GM19023 (cell line): ENCODE data around the gene CPEB3.
"Not testable (repeated sequence)": the region's sequence is repeated elsewhere in the genome, so short reads cannot be mapped to it uniquely, and the experiment has no call there.

ENCODE experiments used
- ATAC-seq: cut with Tn5 transposase; IDR thresholded peaks from one replicate; pipeline ENCODE4 v1.9.1; 2021; ENCODE audit warnings: mild to moderate bottlenecking, moderate library complexity; ENCODE audit not compliant: unreplicated experiment

Gene CPEB3

DNA sequence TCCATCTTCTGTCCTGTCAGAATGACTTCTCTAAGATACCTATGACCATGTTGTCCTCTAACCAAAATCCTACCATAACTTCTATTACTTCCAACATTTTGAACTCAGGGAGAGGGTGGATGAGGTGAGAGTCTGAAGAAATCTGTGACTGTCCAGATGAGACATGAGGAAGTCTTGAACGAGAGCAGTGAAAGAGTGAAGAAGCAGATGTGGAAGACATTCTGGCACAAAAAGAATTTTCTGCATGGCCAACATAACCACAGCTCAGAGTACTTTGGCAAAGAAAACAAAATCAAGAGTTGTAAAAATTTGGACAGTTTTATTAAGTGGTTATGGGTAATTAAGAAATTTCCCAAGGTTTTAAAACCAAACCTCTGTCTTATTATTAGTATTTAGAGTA lies 141.6 kb downstream of the CPEB3 start:
- ATAC-seq = no peak

DNA sequence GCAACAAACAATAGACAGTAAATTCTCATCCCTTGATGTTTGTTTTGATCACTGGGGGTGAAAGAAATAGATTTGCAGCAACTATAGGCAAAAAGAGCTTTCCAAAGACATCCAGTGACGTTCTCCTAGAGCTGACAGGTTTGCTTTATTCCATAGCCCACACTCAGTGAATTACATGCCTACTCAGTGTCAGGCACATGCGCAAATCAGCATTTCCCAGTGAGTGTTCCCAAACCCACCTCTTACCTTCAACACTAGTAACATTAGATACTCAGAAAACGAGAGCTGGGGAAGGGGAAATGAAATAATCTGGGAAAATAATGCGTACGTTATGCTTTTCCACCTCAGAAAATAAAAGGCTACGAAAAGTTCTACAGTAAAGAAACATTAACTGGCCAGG lies 144.1 kb downstream of the CPEB3 start:
- no peak for ATAC-seq

DNA sequence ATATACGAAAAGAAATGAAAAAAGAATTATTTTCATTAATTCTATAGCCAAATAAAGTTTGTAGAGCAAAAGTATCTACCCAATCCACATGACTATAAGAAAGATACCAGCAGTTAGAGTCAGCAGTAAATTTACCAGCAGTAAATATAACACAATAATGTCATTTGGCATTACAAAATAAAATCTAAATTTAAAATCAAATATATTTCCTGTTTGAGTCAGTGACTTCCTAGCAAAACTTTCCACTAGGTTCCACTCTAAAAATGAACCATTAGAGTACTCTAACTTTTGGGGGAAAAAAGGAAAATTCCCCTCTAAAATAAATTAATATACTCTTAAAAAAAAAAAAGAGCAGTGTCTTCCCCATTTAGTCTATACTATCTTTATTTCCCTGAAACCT lies 144.8 kb downstream of the CPEB3 start:
- no peak for ATAC-seq

DNA sequence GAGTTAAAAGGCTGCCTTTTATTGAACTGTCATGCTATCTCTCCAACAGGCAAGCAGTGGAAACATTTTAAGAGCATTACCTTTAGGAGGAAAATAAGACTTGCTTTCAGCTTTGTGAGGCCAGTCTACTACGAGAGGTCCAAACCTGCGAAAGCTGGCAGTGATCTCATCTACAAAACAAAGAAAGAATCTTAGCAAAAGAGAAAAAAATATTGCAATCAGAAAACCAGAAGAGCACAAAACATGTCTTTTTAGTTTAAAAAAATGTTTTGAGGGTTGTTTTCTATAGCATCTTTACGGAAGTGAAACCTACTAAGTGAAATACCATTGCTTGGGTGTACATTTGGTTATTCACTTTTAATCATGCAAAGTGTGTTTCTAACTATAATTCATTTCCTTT lies 147.9 kb downstream of the CPEB3 start:
- ATAC-seq = peak; percentile 75

DNA sequence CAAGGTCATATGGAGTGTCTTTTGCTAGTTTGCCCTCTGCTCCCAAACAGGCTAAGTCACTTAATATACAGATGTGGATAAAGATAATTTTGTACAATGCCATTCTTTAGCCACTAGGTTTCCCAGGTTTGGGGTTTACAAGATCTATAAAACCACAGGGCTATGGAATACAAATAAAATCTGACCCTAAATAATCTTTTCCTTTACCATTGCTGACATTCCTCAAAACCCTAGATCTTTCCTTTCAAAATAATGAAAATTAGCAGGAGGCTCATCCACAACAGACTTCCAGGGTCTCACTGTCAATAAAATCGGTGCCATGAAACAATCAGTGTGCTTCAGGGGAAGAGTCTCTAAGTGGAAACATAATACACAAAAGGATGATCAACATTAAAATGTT lies 148.4 kb downstream of the CPEB3 start:
- no peak for ATAC-seq

DNA sequence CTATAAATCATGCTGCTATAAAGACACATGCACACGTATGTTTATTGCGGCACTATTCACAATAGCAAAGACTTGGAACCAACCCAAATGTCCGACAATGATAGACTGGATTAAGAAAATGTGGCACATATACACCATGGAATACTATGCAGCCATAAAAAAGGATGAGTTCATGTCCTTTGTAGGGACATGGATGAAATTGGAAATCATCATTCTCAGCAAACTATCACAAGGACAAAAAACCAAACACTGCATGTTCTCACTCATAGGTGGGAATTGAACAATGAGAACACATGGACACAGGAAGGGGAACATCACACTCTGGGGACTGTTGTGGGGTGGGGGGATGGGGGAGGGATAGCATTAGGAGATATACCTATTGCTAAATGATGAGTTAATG lies 149.7 kb downstream of the CPEB3 start:
- not testable (repeated sequence) for ATAC-seq

DNA sequence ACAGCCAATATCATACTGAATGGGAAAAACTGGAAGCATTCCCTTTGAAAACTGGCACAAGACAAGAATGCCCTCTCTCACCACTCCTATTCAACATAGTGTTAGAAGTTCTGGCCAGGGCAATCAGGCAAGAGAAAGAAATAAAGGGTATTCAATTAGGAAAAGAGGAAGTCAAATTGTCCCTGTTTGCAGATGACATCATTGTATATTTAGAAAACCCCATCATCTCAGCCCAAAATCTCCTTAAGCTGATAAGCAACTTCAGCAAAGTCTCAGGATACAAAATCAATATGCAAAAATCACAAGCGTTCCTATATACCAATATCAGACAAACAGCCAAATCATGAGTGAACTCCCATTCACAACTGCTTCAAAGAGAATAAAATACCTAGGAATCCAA lies 156.8 kb downstream of the CPEB3 start:
- ATAC-seq = not testable (repeated sequence)

DNA sequence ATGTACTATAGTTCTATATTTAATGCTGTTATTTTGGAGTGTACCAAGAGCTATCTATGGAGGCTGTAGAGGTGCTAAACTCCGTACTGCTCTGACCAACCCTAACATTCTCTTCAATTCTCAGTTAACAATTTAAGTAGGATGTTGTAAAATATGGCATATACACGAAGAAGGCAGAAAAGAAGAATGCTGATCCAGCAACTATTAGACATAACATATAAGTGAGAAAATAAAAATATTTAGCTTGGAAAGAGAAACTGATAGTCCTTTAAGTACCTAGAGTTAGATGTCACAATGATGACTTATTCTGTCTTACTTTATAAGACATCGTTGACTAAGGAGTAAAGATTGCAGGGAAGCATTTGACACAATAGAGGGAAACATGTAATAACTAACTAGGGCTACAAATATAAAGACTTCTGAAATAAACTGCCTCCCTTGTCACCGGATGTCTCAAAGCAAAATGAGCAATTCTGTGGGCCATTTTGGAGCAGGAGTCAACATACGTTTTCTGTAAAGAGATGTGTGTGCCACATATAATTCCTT lies 159.5 kb downstream of the CPEB3 start:
- ATAC-seq = no peak

DNA sequence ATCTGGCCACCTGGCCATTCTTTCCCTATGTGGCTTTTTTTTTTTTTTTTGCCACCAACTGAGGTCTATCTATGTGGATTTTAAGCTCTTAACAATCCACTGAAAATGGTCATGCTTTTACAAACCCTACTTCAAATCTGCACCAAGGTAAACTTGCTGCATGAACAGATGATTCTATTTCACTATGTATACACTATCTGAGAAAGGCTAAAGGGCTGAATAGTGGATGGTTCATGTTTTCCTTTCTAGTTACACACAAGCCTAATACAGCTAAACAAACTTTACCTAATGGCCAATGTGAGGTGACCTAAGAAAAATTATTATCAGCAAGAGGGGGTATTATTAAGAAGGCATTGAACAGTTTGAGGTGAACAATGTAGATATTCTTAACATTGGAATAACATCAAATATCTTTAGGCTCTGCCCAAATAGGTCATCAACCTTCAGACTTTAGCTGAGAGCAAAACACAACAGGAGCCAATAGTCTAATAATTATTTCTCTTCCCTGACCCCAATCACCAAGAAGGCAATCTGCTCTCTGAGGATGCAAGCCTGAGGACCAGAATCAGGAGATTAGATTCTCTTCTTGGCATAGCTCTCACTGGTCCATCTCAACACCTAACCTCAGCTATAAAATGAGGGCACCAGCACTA lies 160.1 kb downstream of the CPEB3 start:
- ATAC-seq = no peak

DNA sequence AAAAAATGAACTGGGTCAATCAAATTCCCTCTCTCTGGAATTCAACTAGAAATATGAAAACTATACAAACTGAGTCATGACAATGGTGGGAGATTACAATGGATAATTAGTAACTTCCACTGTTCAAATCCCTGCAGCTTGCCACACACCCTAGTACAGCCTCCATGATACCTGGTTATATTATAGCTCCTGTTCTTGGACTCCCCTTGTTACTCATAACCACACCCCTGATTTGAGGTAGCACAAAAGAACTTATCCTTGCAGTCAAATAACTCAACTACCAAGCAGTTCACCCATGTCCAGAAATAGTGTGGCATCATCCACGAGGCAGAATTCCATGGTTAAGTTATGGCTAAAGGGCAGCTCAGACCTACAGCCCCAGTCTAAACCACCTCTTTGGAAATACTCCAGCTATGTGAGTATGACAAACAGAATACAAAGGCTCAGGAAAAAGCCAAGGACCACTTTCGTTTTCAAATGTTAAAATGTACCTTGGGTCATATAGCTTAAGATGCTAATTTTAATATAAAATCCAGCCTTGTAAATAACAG lies 164.7 kb downstream of the CPEB3 start:
- no peak for ATAC-seq

DNA sequence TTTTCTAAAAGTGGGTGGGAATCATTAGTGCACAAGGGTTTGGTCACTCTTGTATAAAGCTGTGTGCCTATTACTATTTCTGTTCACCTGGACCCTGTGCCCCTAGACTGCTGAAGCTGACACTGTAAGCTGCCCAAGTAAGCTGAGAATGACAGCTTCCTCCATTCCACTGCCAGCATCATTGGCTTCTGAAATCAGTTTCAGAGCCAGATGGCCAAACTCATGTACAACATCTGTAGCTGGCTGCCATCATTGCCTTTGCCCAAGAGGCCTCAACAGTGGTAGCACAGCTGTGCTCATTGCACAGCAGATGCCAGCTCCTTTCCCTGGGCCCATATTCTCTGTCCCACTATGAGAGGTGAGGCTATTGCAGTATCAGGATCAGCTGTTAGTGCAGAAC lies 165.7 kb downstream of the CPEB3 start:
- ATAC-seq = no peak

DNA sequence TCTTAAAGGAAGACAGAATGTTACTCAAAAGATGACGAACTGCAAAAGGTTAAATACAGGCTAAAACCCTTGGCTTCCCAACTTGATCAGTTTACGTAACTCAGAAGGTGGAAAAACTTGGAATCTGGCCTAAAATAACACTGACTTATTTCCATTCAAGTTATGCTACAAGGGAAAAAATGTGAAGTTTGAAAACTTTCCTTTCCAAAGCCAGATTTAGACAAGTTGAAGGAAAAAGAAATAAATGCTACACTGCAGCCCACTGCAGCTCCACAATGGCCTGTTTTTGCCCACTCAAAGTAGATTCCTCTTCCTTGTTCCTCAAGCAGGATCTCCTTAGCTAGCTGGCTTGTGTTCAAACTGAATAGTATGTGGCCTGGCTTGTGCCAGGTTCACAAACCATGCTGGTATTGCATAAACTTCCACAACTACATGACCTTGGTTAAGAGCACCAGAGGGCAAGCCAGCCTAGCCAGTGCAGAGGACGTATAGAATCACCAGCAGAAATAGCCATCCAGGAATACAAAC lies 166.2 kb downstream of the CPEB3 start:
- no peak for ATAC-seq

DNA sequence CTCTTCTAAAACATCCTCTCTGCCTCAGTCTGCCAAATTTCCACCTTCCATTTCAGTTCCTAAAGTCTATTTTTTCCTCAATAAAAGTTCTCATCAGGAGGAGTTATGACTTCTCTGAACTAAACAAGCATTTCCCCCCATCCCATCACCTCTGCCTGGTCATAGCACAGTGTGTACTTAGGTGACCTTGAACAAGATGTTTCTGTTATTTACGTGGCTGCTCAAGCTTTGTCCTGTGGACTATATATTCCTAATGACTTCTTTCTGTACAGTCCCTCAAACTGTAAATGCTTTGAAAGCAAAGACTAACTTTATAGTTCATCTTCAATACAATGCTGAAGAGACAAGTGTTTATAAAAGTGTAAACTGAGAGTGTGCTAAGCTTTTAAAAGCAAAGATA lies 166.9 kb downstream of the CPEB3 start:
- no peak for ATAC-seq

DNA sequence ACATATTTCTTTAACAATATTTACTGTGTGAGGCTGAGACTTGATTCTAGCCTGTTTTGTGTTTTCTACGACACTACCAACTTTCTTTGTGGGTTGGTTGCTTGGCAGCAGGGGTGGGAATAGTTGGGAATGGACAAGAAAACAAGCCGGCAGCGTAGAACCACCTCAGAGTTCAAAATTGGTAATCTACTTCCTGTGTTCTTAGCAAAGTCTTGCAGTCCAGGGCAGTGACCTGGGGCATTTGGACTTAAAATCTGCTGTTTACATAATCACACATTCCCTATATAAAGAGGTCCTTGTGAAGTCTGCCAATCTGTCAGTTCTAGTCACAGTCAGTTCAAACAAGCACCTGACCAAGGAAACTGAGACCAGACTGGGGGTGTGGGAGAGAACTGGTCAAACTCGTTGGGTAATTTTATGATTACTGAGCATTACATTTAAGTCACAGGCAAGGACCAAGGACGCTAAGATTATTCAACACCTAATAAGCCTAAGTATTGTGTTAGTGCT lies 167.9 kb downstream of the CPEB3 start:
- no peak for ATAC-seq

DNA sequence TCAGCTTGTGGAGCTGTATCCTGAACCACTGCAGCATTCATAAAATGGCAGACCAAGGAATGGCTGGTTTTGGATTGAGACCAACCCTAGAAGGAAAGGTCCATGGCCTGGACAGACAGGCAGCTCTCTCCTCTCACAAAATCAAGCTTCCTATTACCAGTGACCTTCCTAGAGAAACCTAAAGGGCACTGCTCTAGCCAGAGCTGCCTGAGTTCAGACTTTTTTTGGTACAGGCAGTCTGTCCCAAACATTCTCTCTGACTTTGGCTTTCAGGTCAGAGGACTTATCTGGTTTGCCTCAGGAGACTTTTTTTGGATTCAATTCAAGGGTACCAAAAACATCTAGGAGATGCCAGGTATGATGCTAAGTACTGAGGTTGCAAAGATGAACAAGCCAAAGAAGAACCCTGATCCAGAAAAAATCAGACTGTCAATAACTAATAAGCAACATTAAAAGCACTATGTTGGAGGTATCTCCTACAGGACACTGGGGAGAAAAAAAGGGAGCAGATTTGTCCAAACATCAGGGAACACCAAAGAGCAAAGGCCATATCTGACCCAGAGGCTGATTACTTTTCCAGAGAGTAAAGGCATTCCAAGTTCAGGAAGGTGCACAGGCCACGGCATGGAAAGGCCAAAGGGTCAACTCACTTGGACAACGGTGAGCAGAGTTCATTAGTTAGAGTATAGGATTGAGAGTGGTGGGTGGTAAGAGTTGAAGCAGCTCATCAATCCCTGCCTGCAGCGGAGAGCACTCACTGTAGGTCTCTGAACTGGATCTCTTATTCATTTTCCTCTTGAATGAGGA lies 169.0 kb downstream of the CPEB3 start:
- ATAC-seq = no peak

DNA sequence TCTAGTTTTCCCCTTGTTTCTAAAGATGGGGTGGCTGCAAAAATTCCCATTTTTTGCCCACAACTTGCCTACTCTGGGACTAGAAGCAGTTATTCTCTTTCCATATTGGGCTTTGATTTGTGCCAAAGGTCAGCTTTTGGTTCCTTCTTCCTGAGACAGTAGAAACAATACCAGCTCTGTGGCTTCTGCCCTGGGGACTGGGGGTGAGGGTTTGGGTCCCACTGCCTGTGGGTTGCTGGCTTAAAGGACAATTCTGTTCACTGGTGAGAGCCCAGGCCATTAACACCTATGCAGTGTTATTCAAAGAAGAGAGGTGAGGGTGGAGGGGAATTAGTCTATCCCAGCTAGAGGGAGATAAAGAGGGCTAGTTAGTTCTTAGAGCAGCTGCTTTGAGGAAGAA lies 171.5 kb downstream of the CPEB3 start:
- ATAC-seq = no peak

DNA sequence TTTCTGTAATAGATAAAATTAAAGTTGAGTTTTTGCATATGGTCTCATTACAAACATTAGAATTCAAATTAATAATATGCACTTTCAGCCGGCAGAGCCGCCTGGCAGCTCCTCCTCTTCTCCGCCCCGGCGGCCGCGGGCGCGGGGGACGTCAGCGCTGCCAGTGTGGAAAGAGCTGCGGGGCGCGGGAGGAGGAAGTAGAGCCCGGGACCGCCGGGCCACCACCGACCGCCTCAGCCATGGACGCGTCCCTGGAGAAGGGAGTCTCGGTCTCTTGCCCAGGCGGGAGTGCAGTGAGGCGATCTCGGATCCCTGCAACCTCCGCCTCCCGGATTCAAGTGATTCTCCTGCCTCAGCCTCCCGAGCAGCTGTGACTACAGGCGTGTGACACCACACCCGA lies 176.0 kb downstream of the CPEB3 start:
- ATAC-seq = not testable (repeated sequence)

DNA sequence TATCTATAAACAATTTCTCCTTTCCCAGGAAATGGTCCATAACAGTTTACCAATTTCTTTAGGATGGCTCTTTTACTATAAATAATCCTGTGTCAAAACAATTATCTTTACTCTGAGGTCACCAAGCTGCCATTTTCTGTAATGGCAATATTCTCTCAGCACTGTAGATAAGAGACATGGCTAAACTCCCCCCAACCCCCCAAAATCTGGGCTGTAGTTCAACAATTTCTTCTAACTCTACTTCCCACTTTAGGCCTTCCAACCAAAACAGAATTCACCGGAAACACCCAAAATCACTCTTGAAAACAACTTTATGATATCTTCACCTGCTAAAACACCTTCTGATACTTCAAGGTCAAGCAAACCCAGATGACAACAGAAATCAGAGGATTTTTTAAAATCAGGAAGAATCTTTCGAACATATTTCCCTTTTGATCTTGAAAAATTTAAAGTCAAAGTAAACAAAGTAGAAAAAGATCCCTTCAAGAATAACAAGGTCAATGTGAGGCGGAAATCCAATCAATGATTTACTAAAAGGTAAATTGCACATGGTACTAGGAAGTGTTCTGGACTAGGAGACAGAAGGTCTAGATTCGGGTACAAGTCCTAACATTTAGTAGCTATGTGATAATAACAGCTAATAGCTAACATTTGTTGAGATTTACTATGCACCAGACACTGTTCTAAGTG lies 176.8 kb downstream of the CPEB3 start:
- ATAC-seq = no peak

DNA sequence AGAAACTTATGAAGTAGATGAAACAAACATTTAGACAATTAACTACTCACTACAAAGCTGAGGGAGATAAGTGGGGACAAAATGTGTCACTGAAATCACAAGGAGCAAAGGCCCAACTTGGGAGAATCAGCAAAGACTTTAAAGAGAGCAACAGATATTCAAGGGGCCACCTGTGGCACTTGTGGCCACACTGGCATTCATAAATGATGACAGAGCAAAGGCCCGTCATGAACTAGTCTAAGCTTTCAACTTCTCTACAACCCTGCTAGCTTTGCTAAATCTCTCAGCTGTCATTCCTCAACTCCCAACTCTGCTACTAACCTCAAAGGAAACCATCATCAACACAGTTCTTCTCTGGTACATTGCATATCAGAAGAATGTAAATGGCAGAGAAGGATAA lies 178.4 kb downstream of the CPEB3 start:
- no peak for ATAC-seq

DNA sequence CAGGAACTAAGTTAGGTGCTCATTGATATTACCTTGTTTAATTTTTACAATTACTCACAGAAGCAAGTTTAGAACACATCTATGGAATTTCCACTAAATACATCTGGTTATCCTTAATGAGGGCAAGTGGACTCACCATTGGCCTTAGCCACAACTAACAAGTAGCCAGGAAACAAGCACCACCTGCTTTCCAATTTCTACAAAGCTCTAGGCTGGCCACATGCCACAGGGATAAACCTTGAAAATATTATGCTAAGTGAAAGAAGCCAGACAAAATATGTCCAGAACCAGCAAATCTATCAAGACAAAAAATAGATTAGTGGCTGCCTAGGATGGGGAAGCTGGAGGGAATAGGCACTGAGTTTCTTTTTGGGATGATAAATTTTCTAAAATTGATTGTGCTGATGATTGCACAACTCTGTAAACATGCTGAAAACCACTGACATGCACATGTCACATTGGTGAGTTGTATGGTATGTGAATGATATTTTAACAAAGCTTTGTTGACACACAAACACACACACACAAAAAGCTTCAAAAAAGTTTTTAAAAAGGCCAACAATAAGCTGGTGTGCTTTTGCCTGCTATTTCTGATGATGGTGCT lies 179.4 kb downstream of the CPEB3 start:
- ATAC-seq = no peak
